Measurements from ENCODE around the gene SAT1.
"Not testable (repeated sequence)": the region's sequence is repeated elsewhere in the genome, so short reads cannot be mapped to it uniquely, and the experiment has no call there.

SAT1 gene

DNA sequence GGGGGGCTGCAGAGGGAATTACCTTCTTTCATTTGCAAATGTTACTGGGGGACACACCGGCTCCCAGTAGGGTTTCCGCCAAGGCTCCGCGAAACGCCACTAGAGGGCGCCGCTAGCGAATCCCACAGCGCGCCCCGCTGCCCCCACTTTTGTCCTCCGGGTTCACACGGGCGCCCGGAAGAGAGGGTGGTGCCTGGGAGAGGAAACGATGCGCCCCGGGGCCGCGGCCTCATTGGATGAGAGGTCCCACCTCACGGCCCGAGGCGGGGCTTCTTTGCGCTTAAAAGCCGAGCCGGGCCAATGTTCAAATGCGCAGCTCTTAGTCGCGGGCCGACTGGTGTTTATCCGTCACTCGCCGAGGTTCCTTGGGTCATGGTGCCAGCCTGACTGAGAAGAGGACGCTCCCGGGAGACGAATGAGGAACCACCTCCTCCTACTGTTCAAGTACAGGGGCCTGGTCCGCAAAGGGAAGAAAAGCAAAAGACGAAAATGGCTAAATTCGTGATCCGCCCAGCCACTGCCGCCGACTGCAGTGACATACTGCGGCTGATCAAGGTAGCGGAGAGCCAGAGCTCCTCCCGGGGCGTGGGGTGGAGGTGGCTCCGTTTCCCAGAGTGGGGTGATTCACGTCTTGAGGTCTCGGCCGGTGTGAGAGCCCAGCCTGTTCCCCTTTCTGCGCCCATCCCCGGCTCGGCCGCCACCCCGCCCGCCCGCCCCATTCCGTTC is at the start of gene SAT1:
SAT1 (plus strand) TSS at position 311 of the 726 bp plus-strand sequence; CDS start at position 490, 179 bp downstream.
- DNase-seq = peak; percentile 81

DNA sequence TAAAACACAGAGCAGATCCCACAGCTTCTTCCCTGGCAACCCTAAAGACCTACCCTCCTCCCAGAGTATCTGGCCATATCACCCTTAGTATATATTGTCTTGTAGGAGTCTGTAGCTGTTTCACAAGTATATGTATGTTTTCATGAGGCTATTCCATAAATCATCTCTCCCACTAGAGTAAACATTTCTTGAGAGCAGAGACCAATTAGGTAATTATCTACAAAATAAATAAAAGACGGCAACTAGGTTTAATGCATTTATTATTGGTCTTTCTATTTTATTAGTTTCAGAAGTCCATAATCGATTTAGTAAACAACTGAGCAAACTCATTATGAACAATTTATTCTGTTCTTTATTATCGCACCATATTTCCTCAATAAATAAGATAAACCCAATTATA is 46.9 kb upstream of the SAT1 start:
- no peak for DNase-seq

DNA sequence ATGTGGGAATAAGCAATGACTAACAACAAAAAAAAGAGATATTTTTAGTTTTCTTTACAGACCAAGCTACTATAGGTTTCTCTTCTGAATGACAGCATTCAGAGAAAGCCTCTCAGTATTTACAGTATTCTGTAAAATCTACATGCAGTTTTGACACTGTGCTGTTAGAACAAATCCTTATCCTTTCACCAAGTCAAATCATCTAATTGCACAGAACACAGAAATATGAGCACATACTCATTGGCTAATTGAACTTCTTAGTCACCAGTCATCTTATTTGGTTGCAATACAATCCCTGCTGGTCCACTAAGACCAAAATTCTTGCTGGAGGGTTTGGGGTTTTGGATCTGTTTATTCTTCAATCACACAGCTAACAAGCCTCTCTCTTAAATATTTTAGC is 45.6 kb upstream of the SAT1 start:
- DNase-seq = no peak

DNA sequence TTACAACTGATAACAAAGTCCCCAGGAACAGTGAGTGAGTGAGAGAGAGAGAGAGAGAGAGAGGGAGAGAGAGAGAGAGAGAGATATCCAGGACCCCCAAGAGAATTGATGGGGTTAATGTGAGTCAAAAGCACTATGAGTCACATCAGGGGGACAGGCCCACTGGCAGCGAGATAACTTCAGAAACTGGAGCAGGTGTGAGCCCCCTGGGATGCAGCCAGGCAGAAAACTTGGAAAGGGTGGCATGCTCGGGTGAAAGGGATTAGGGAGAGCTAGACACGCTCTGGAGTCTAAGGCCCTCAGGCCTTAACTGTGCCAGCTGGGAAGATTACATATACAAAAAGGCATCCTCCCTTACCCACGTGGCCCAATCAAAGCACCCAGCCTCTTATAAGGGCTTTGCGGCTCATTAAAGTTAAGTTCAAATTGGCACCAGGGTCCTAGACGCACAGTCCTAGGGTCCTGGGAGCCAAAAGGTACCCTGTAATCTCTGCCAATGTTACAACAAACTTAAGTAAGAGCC is 40.7 kb upstream of the SAT1 start:
- peak; percentile 43 for DNase-seq

DNA sequence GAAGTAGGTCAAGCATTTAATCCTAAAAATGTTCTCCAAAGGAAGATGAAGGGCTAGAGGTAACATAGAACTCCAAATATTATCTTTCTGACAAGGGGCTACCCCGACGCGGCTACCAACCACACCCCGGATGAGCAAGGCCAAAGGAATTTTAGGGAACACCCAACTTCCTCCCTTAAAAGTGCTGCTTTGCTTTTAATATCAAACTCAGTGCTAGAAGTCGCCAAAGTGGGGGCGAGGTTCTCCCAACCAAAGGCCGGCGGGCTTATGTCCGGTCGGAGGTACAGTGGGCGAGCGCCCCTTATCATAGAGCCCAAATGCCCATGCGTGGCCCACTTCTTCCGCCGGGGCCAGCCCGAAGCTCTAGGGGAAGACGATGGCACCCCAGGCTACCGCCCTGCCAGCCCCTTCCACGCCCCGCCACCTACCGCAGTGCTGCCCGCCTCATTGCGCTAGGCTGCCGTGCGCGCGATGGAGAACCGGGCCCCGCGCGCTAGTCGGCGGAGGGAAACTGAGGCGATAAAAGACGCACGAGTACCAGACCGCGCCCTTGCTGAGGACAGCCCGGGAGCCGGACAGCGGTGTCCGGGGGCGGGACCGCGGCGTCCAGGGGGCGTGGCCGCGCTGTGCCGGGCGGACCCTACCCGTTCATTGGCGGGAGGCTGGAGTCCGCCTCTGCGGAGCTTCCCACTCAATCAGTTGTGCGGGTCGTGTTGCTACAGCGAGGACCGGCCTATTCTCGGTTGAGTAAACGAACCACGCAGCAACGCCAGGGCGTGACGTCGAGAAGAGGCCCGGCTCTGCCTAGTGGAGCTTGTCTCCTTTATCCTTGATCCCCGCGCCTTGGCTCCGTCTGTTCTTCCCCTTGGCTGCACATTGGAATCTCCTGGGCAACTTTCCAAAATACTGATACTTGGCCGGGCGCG is 40.0 kb upstream of the SAT1 start, which contains the start of gene ACOT9:
ACOT9 (minus strand) TSS at position 580 of the 926 bp plus-strand sequence; CDS start at position 448, 132 bp downstream.
- peak; percentile 82 for DNase-seq

DNA sequence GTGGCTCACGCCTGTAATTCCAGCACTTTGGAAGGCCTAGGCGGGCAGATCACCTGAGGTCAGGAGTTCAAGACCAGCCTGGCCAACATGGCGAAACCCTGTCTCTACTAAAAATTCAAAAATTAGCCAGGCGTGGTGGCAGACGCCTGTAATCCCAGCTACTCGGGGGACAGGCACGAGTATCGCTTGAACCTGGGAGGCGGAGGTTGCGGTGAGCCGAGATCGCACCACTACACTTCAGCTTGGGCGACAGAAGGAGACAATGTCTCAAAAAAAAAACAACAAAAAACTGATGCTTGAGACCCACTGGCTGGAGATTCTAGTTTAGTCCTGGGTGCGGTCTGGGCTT is 39.4 kb upstream of the SAT1 start:
- not testable (repeated sequence) for DNase-seq

DNA sequence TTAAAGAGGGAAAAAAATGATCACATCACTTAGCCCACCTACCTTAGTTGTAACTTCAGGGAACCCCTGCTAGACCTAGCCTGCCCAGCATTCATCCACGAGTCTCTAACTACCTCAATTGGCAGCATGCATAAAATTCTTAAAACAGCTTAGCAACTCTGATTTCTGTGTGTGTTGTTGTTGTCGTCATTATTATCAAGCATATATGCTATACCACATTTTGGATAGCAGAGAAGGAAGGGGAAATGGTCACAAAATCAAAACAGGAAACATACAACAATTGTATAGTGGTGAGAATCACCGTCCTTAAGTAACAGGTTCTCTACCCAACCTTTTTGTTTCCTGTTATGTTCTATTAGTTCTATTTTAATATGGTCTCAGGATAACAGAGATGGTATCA is 37.2 kb upstream of the SAT1 start:
- no peak for DNase-seq

DNA sequence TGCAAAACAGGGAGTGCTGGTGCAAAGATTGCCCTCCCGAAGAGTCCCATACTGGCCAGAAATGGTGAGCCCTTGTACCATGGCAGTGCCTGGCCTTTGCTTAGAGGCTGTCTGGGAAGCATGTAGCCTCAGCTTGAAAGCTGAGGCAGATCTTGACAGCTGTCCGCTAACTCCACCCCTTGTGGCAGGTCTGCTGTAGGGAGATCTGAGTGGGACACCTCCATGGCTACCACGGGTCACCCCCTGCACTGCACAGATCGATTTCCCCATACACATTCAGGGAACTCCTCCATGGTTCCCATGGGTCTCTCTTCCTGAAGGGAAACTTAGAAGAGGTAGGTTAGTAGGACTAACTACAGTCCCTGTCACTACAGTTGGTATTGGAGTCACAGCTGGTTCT is 33.8 kb upstream of the SAT1 start:
- DNase-seq = no peak

DNA sequence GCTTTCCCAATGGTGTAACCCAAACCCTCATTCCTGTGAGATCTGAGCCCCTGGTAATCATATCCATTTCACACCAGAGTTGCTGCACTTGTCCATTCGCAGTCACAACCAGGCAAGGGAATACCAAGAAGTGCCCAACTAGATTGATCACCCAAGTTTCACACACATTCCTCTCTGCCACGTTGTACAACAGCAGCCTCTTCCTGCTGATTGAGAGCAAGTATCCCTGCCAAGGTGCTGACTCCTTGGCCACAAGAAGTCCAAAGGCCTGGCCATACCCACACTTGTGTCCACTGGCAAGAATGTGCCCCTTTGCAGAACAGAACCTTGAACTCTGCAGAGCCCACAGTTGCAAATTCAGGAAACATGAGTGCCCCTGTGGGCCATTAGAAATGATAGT is 33.4 kb upstream of the SAT1 start:
- no peak for DNase-seq

DNA sequence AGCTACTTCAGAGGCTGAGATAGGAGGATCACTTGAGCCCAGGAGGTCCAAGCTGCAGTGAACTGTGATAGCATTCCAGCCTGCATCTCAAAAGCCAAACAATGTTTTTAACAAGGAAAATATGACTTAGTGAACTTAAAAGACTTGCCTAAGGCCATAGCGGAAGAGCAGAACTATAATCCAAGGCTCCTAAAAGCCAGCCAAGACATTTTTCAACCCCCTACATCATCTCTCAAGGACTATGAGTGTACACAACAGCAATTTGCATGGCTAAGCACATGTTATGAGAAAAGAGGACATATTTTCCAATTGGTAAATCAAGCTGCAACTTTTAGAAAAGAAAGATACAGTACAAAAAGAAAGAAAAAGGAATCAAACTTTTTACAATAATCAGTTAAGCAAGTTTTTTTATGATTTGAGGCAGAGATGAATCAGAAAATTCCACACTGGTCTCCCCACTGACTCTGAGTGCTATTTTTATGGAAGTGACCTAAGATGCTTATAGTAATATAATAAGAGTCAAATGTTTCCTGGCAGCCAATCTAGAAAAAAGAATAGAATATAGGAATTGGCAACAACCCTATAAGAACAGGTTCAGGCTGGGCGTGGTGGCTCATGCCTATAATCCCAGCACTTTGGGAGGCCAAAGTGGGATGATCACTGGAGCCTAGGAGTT is 30.1 kb upstream of the SAT1 start:
- peak; percentile 60 for DNase-seq

DNA sequence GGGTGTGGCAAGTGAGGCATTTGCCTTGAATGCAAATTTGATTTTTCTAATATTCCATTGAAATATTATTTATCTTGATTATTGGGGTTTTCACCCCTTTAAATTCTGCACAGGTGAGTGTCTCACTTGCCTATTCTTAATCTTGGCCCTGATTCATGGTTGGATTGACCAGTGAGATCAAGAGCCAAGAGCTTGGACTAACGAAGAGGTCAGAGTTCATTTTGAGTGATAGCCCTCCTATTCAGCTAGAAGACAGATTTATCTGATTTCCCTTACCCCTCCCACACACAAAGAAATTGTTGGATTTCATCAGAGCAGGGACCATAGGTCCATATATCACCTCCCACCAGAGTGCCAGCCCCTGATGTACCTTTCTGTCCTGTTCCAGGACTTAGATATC is 28.3 kb upstream of the SAT1 start:
- DNase-seq = no peak

DNA sequence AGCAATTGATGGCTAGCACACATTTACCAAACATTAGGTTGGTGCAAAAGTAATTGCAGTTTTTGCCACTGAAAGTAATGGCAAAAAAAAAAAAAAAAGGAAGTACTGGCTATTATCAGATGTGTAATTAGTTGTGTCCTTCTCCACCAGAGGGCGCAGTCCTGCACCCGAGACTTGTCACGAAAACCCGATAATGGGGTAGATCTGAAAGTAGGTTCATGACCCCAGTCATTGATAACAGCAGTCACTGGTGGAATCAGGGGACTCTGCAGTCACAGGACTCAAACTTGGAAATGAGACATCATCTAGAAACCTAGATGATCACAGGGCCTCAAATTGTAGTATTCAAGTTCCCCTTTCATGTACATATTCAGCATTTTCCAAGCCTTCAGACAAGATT is 26.8 kb upstream of the SAT1 start:
- DNase-seq = peak; percentile 5

DNA sequence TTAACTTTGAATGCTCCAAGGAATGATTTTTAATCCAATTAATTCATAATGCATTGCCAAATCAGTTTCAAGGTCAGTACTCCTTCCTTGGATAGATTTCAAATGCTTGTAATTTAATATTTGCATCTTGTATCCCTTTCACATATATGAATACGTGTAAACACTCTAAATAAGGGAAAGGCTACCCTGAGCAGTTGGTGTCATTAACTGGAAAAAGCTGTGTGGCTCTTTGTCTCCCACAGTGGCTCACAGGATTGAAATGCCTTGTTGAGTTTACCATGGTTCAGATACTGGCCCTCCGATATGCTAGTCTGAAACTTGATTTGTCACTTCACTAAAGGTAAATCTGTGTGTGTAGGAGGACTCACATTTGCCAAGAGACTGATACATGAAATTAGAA is 23.2 kb upstream of the SAT1 start:
- DNase-seq = no peak

DNA sequence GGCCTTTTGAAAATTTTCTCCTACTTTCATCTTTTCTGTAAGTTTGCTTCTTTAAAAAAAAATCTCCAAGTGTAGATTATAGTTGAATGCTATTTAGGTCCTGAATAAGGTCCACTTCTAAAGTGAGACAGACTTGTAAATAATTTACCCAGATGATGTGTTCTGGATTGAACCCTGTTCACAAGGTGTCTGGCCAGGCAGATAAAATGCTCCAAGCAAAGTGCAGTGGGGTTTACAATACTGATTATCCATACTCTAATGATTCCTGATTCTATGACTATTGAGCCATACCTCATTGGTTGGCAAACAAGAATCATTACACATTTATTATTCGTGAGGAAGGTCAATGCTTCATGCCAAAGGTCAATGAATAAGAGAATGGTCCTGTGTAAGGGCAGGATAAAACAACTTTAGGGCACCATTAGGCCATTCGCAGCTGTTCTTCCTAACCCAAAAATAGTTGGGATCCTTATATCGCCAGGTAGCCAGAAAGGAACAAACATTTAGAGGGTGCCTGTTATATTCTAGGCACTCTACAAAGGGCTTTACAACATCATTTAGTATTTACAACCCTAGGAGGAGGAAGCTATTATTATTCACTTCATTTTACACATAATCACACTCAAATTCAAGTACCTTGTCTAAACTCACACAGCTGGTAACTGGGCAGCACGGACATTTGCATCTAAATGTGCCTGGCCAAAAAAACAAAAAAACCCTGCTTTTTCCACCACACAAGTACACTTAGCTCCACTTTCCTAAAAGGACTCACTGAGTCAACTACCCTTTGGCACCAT is 18.6 kb upstream of the SAT1 start:
- DNase-seq = no peak

DNA sequence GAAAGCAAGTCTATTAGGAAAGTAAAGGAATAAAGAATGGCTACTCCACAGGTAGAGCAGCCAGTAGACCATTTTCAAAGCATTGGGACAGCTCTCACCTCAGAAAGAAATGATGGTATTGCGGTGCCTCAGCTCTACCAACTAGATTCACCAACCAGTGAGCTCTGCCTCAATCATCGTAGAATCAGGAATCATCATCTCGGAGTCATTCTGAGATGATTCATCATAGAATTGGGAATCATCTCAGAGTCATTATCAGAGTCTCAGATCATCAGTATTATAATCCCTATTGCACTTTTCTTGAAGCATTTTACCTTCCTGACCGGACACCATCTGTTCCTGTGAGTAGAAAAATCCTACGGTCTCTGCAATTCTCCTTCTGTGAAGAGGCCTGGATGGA is 17.5 kb upstream of the SAT1 start:
- DNase-seq = no peak

DNA sequence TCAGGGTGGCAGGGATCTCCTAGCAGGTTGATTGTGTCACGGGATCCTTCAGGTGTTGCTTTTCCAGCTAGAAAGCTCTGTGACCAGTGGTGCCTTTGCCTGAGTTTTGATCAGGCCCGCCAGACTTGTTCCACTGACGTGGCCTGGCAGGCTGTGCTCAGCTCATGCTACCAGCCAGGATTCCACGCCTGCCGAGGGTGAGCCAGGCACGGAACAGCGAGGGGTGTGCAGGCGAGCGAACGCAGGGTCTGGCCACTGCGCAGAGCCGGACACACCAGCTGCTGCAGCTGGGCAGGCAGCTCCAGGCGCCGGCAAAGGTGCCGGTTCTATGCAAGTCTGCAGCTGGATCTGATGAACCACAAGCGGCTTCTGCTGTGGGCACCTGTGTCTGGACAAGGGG is 17.1 kb upstream of the SAT1 start:
- DNase-seq = no peak

DNA sequence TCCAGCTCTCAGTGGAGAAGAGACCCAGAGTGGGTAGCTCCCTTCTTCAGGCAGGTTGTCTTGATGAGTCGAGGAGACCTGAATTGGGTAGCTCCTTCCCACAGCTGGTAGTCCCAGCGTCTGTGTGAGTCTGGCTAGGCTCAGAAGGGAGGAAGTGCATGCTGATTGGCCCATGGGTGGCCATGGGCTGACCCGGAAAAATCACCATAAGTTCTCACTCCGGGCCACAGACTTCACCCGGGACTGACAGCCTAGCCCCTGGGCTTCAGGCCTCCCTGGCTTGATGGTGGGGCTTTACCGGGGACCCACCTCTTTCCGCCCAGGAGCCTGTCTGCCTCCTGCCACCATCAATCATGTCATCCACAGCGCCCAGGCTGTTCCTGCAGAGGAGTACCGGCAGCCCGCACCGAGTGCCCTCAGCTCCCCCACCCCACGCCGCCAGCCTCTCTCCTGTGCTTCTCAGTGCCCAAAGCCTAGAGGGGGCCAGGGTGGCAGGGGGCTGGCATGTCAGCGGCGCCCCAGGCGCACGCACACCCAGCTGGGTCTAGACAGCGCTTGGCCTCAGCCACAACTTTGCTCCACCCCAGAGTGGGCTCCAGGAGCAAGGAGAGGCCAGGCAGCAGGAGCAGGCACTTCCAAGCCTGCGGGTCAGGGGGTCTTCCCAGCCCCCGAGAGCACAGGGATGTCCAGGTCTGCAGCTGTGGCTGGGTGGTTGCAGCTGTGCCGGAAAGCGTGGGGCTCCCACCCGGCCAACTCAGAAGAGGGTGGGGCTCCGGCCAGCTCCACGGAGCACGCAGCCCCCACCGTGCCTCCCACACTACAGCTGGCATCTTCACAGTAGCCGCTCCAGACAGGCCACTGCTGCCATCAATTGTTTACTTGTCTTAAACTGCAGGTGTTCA is 16.1 kb upstream of the SAT1 start:
- no peak for DNase-seq

DNA sequence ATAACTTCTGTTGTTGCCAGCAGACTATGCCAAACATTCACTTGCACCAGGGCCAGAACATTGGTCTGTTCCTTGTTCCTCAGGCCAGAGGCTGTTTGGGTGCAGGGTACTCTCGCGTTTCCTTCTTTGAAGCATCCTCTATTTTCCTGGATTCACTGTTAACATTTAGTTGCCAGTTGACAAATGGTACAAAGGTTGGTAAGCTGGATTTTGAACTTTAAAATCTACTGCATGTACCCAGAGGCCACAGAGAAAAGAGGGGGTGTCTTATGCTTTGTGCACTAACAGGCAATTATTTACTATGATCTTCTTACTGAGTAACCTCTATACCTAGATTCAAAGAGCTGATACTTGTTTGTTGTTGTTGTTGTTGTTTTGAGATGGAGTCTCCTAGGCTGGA is 12.8 kb upstream of the SAT1 start:
- no peak for DNase-seq

DNA sequence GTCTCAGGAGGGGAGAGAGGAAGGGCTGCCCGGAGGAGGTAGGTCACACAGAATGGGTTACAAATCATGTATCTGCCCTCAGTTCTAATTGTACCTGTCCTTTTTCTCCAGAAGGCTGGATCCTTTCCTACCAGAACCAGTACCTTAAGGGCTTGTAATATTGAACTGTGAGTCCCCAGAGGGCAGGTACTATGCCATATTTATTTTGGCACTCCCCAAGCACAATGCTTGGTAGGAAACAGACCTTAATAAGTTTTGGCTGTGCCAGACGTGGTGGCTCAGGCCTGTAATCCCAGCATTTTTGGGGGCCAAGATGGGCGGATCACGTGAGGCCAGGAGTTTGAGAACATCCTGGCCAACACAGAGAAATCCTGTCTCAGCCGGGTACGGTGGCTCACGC is 11.9 kb upstream of the SAT1 start:
- DNase-seq = not testable (repeated sequence)

DNA sequence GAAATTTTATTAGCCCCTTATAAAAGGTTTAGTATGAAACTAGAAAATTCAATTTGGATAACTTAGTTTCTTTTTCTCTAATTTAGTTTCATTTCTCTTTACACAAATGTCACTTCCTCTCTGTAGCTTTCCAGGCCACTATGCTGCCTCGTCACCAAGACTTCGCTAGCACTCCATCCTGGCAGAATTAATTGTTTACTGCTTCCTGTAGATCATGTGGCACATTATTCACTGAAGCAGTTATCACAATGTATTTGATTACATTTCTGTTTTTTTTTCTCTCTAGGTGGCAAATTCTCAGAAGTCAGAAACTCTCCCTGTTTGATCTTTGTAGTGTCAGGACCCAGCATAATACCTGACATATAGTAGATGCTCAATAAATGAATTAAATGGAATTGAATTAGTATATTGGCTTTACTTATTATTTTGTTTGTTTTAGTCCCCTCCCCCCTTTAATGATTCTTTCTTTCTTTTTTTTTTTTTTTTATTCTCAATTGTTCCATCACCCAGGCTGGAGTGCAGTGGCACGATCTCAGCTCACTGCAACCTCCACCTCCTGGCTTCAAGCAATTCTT is 9.3 kb upstream of the SAT1 start:
- DNase-seq = no peak

DNA sequence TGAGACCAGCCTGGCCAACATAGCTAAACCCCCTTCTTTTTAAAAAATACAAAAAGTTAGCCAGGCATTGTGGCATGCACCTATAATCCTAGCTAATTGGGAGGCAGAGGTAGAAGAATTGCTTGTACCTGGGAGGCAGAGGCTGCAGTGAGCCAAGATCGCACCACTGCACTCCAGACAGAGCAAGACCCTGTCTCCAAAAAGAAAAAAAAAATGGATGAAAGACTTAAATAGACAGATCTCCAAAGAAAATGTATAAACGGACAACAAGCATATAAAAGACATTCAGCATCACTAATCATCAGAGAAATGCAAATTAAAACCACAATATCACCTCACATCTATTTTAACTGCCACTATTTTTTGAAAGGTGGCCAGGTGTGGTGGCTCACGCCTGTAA is 6.6 kb upstream of the SAT1 start:
- no peak for DNase-seq

Data from kidney glomerular epithelial cell (primary cell).